ENCODE data around the gene TTBK2. TPM values are rescaled to one million over a fixed set of nuclear protein-coding genes. Genes with fewer than 3 reads are reported as not detected.
"Not testable (repeated sequence)": the region's sequence is repeated elsewhere in the genome, so short reads cannot be mapped to it uniquely, and the experiment has no call there.

TTBK2 gene
- total RNA-seq, 2 donors from 2014 or later = 15.1 to 20.0 TPM

DNA sequence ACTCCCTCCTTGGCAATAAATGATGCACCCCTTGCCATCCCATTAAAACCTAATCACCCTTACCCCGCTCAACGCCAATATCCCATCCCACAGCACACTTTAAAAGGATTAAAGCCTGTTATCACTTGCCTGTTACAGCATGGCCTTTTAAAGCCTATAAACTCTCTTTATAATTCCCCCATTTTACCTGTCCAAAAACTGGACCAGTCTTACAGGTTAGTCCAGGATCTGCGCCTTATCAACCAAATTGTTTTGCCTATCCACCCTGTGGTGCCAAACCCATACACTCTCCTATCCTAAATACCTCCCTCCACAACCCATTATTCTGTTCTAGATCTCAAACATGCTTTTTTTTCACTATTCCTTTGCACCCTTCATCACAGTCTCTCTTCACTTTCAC, 33.2 kb downstream of the TTBK2 start:
- ATAC-seq; DNase-seq; H3K4me1 Mint-ChIP-seq; H3K36me3 Mint-ChIP-seq (ENCODE audit: low read depth); H3K27ac Mint-ChIP-seq; H3K9me3 ChIP-seq (ENCODE audit: control insufficient read depth, low read length, poor library complexity, severe bottlenecking); H3K27me3 Mint-ChIP-seq; H3K4me3 Mint-ChIP-seq: not testable (repeated sequence)

DNA sequence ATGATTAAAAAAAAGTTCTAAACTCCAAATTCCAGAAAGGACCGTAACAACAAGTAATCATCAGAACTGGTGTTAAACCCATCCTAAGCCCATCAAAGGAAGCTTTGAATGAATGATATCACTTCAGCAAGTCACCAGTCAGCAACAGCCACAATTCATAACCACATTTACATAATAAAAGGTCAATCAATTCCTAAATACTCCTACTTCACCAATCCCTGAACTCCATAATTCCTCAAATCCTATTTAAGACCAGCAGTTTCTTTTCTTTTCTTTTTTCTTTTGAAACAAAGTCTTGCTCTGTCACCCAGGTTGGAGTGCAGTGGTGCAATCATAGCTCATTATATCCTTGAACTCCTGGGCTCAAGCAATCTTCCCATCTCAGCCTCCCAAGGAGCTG, 40.5 kb downstream of the TTBK2 start:
- ATAC-seq (no peak), DNase-seq (no peak)
- no peaks in the 10 kb centered on the region for H3K27me3 Mint-ChIP-seq
- no peak overlapping the region for H3K4me3 Mint-ChIP-seq
- peaks cover 6% of the 10 kb centered on the region for H3K4me1 Mint-ChIP-seq
- no peaks in the 10 kb centered on the region for H3K36me3 Mint-ChIP-seq (ENCODE audit: low read depth)
- no peaks in the 10 kb centered on the region for H3K9me3 ChIP-seq (ENCODE audit: control insufficient read depth, low read length, poor library complexity, severe bottlenecking)
- no peak overlapping the region for H3K27ac Mint-ChIP-seq

- Mint-ChIP-seq H3K27me3 (no peaks in the 10 kb centered on the region), H3K4me1 (peaks cover 6% of the 10 kb centered on the region), H3K27ac (peak overlapping the region; percentile 27), H3K36me3 (ENCODE audit: low read depth) (no peaks in the 10 kb centered on the region), H3K4me3 (no peak overlapping the region)
- H3K9me3 ChIP-seq (ENCODE audit: control insufficient read depth, low read length, poor library complexity, severe bottlenecking) = no peaks in the 10 kb centered on the region
- no peak for ATAC-seq
- DNase-seq = no peak
Observed at GRCh38 chr15:42879443-42879842, 41.1 kb downstream of the TTBK2 start.

- no peak for ATAC-seq
- no peaks in the 10 kb centered on the region for H3K9me3 ChIP-seq (ENCODE audit: control insufficient read depth, low read length, poor library complexity, severe bottlenecking)
- Mint-ChIP-seq H3K4me1 (peaks cover 5% of the 10 kb centered on the region), H3K27ac (no peak overlapping the region), H3K4me3 (no peak overlapping the region), H3K27me3 (no peaks in the 10 kb centered on the region), H3K36me3 (ENCODE audit: low read depth) (no peaks in the 10 kb centered on the region)
- DNase-seq = no peak
Observed at GRCh38 chr15:42876224-42876623, 44.4 kb downstream of the TTBK2 start.

GRCh38 chr15:42868683-42869082, 51.9 kb downstream of the TTBK2 start:
- H3K4me1 Mint-ChIP-seq = peaks cover 3% of the 10 kb centered on the region
- peaks cover 2% of the 10 kb centered on the region for H3K36me3 Mint-ChIP-seq (ENCODE audit: low read depth)
- no peak overlapping the region for H3K4me3 Mint-ChIP-seq
- DNase-seq (no peak), ATAC-seq (no peak)
- no peaks in the 10 kb centered on the region for H3K9me3 ChIP-seq (ENCODE audit: control insufficient read depth, low read length, poor library complexity, severe bottlenecking)
- no peak overlapping the region for H3K27ac Mint-ChIP-seq
- no peaks in the 10 kb centered on the region for H3K27me3 Mint-ChIP-seq

- Mint-ChIP-seq H3K36me3 (ENCODE audit: low read depth) (peaks cover 14% of the 10 kb centered on the region), H3K4me3 (no peak overlapping the region), H3K4me1 (peaks cover 14% of the 10 kb centered on the region), H3K27me3 (no peaks in the 10 kb centered on the region), H3K27ac (no peak overlapping the region)
- no peaks in the 10 kb centered on the region for H3K9me3 ChIP-seq (ENCODE audit: control insufficient read depth, low read length, poor library complexity, severe bottlenecking)
- ATAC-seq (no peak), DNase-seq (no peak)
Observed at GRCh38 chr15:42863572-42864239, 56.9 kb downstream of the TTBK2 start.

GRCh38 chr15:42858999-42859789, 61.4 kb downstream of the TTBK2 start:
- H3K36me3 Mint-ChIP-seq (ENCODE audit: low read depth) = peaks cover 15% of the 10 kb centered on the region
- H3K9me3 ChIP-seq (ENCODE audit: control insufficient read depth, low read length, poor library complexity, severe bottlenecking) = no peaks in the 10 kb centered on the region
- peaks cover 14% of the 10 kb centered on the region for H3K4me1 Mint-ChIP-seq
- H3K4me3 Mint-ChIP-seq = no peak overlapping the region
- DNase-seq (no peak), ATAC-seq (no peak)
- no peak overlapping the region for H3K27ac Mint-ChIP-seq
- H3K27me3 Mint-ChIP-seq = no peaks in the 10 kb centered on the region

DNA sequence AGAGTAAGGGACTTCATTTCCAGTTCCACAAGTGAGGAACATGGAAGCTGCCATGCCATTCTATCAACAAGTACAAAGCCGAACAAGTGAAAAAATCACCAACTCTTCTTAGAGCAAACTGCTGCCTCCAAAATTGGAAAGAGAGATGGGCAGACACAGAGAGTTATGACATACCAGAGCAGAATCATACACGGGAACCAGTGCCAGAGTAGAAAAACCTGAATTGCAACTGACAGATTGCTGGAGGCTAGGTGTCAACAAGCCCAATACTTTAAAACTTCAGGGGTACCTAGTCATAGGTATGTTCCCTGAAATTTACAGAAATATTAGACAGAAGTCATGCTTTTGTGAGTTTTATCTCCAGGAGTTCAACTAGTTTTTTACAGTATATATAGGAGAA, 62.0 kb downstream of the TTBK2 start:
- Mint-ChIP-seq H3K4me3 (no peak overlapping the region), H3K27me3 (no peaks in the 10 kb centered on the region), H3K27ac (no peak overlapping the region), H3K36me3 (ENCODE audit: low read depth) (peaks cover 15% of the 10 kb centered on the region), H3K4me1 (peaks cover 12% of the 10 kb centered on the region)
- ATAC-seq (no peak), DNase-seq (no peak)
- no peaks in the 10 kb centered on the region for H3K9me3 ChIP-seq (ENCODE audit: control insufficient read depth, low read length, poor library complexity, severe bottlenecking)

GRCh38 chr15:42854576-42854975, 66.0 kb downstream of the TTBK2 start:
- no peak for ATAC-seq
- H3K9me3 ChIP-seq (ENCODE audit: control insufficient read depth, low read length, poor library complexity, severe bottlenecking) = no peaks in the 10 kb centered on the region
- Mint-ChIP-seq H3K27me3 (no peaks in the 10 kb centered on the region), H3K36me3 (ENCODE audit: low read depth) (peaks cover 7% of the 10 kb centered on the region), H3K4me1 (peaks cover 4% of the 10 kb centered on the region), H3K4me3 (no peak overlapping the region), H3K27ac (no peak overlapping the region)
- no peak for DNase-seq

GRCh38 chr15:42849836-42850235, 70.7 kb downstream of the TTBK2 start:
- no peak overlapping the region for H3K27ac Mint-ChIP-seq
- no peak for DNase-seq
- no peaks in the 10 kb centered on the region for H3K9me3 ChIP-seq (ENCODE audit: control insufficient read depth, low read length, poor library complexity, severe bottlenecking)
- H3K27me3 Mint-ChIP-seq = no peaks in the 10 kb centered on the region
- H3K36me3 Mint-ChIP-seq (ENCODE audit: low read depth) = peaks cover 2% of the 10 kb centered on the region
- H3K4me3 Mint-ChIP-seq = no peak overlapping the region
- H3K4me1 Mint-ChIP-seq = no peaks in the 10 kb centered on the region
- no peak for ATAC-seq

GRCh38 chr15:42848846-42849245, 71.7 kb downstream of the TTBK2 start:
- ATAC-seq = no peak
- H3K4me3 Mint-ChIP-seq = no peak overlapping the region
- H3K27ac Mint-ChIP-seq = no peak overlapping the region

DNA sequence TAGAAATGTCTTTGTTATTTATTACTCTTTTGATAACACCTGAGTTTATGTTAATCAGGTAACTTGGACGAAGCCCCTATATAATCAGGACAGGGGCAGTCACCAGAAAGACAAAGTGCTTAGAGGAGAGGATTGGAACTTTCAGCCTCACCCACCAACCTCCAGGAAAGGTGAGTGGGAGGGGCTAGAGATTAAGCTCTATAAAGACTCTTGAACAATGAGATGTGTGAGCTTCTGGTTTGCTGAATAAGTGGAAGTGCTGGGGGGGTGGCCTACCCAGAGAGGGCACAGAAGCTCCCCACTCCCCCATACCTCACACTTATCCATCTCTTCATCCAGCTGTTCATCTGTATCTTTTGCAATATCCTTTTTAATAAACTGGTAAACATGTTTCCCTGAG, 73.9 kb downstream of the TTBK2 start:
- Mint-ChIP-seq H3K4me1 (peaks cover 3% of the 10 kb centered on the region), H3K36me3 (ENCODE audit: low read depth) (peaks cover 2% of the 10 kb centered on the region), H3K4me3 (no peak overlapping the region), H3K27ac (no peak overlapping the region), H3K27me3 (no peaks in the 10 kb centered on the region)
- ATAC-seq (no peak), DNase-seq (no peak)
- H3K9me3 ChIP-seq (ENCODE audit: control insufficient read depth, low read length, poor library complexity, severe bottlenecking) = no peaks in the 10 kb centered on the region

More at GRCh38 chr15:42848846-42849245, 71.7 kb downstream of the TTBK2 start:
- H3K4me1 Mint-ChIP-seq = no peaks in the 10 kb centered on the region
- H3K36me3 Mint-ChIP-seq (ENCODE audit: low read depth) = peaks cover 2% of the 10 kb centered on the region
- no peaks in the 10 kb centered on the region for H3K9me3 ChIP-seq (ENCODE audit: control insufficient read depth, low read length, poor library complexity, severe bottlenecking)
- no peak for DNase-seq
- no peaks in the 10 kb centered on the region for H3K27me3 Mint-ChIP-seq

- H3K27ac Mint-ChIP-seq = no peak overlapping the region
- H3K4me1 Mint-ChIP-seq = peaks cover 3% of the 10 kb centered on the region
- H3K36me3 Mint-ChIP-seq (ENCODE audit: low read depth) = peaks cover 2% of the 10 kb centered on the region
- no peaks in the 10 kb centered on the region for H3K9me3 ChIP-seq (ENCODE audit: control insufficient read depth, low read length, poor library complexity, severe bottlenecking)
- H3K27me3 Mint-ChIP-seq = no peaks in the 10 kb centered on the region
- ATAC-seq = no peak
- no peak overlapping the region for H3K4me3 Mint-ChIP-seq
- DNase-seq = no peak
Observed at GRCh38 chr15:42845581-42845980, 75.0 kb downstream of the TTBK2 start.

GRCh38 chr15:42843699-42844098, 76.9 kb downstream of the TTBK2 start:
- Mint-ChIP-seq H3K4me1 (peaks cover 3% of the 10 kb centered on the region), H3K4me3 (no peak overlapping the region), H3K36me3 (ENCODE audit: low read depth) (peaks cover 2% of the 10 kb centered on the region), H3K27me3 (no peaks in the 10 kb centered on the region), H3K27ac (no peak overlapping the region)
- DNase-seq = no peak
- H3K9me3 ChIP-seq (ENCODE audit: control insufficient read depth, low read length, poor library complexity, severe bottlenecking) = no peaks in the 10 kb centered on the region
- no peak for ATAC-seq

Data from T-helper 17 cell (primary cell).